ENCODE results near the gene TTC34. TPM values are rescaled to one million over a fixed set of nuclear protein-coding genes. Genes with fewer than 3 reads are reported as not detected.

The TTC34 gene
- polyA plus RNA-seq, 1 of the 3 experiments (the other 2 are of a cell fraction) = 0.16 TPM

GRCh38 chr1:2592672-2593071, 208.8 kb downstream of the TTC34 start (continued):
- no peak for TF ChIP-seq CTCF (IDR thresholded peaks at IDR 0.05)

- POLR2A ChIA-PET = no interaction called here
- no peaks in the 10 kb centered on the region for H4K20me1 ChIP-seq (ENCODE audit: insufficient read depth)
- peaks cover 0 to 23% of the 10 kb centered on the region in 2 experiments; a peak in 2 of 4 replicates for H3K4me1 ChIP-seq (ENCODE audit: control insufficient read depth in 1 of 2, insufficient read depth in 2 of 2, low read depth in 1 of 2, low read length in 1 of 2)
- no peaks in the 10 kb centered on the region for H3K9me3 ChIP-seq
- H3K79me2 ChIP-seq (ENCODE audit: insufficient read depth) = no peaks in the 10 kb centered on the region; the same call in 1 of the 2 replicates
- H3F3A ChIP-seq (replicated peaks; ENCODE audit: insufficient read depth) = no peaks in the 10 kb centered on the region
- H2AFZ ChIP-seq (ENCODE audit: low read depth) = no peak overlapping the region
- H3K27me3 ChIP-seq (ENCODE audit: insufficient read depth) = no peaks in the 10 kb centered on the region
- CTCF ChIA-PET = no interaction called here
- H3K4me3 ChIP-seq (ENCODE audit: low read depth in 2 of 2, low read length in 1 of 2) = no peak overlapping the region
- H3K9me2 ChIP-seq = no peaks in the 10 kb centered on the region
- no peak overlapping the region for H3K27ac ChIP-seq (ENCODE audit: low read depth in 2 of 2, low read length in 1 of 2)
- peaks cover 0 to 5% of the 10 kb centered on the region in 2 experiments for H3K36me3 ChIP-seq (replicated peaks in 1 of 2; ENCODE audit: control insufficient read depth in 1 of 2, insufficient read depth in 2 of 2, low read length in 1 of 2)
- 40% methylated on average over 1 of the region's 12 CpGs for WGBS (ENCODE audit: low lambda C conversion rate)
- DNase-seq = peak; percentile 31
- TF ChIP-seq USF2 (IDR thresholded peaks at IDR 0.05; ENCODE audit: borderline replicate concordance, low read depth, low read length) (no peak), RFX5 (IDR thresholded peaks at IDR 0.05; ENCODE audit: low read length) (no peak), USF1 (IDR thresholded peaks at IDR 0.05; ENCODE audit: borderline replicate concordance, low read depth) (no peak), ELF1 (IDR thresholded peaks at IDR 0.05) (no peak), ZBTB33 (IDR thresholded peaks at IDR 0.05; ENCODE audit: borderline replicate concordance, low read depth) (no peak), SMC3 (IDR thresholded peaks at IDR 0.05; ENCODE audit: low read depth, low read length) (no peak), POLR2AphosphoS5 (IDR thresholded peaks at IDR 0.05; ENCODE audit: low read depth, low read length) (no peak), FOSL2 (IDR thresholded peaks at IDR 0.05; ENCODE audit: borderline replicate concordance, low read depth) (no peak), TCF12 (IDR thresholded peaks at IDR 0.05) (no peak), RXRA (IDR thresholded peaks at IDR 0.05; ENCODE audit: borderline replicate concordance, low read depth) (no peak), YY1 (IDR thresholded peaks at IDR 0.05; ENCODE audit: low read depth) (no peak)
- H3K9ac ChIP-seq = no peak overlapping the region
- H3K4me2 ChIP-seq = no peak overlapping the region
These were observed 209.8 kb downstream of the TTC34 start for GRCh38 chr1:2591581-2592261.
